Fibroblast of villous mesenchyme (primary cell): ENCODE measurements around the gene MS4A18. TPM values are rescaled to one million over a fixed set of nuclear protein-coding genes. Genes with fewer than 3 reads are reported as not detected.
A peak's percentile ranks its signal among the peaks of the same experiment; 100 is the strongest.
"Not testable (repeated sequence)": the region's sequence is repeated elsewhere in the genome, so short reads cannot be mapped to it uniquely, and the experiment has no call there.

ENCODE experiments used
- DNase-seq: peaks from one replicate; pipeline ENCODE4 v3.0.0-alpha.2; 2010; ENCODE audit warnings: low read depth
- H3K4me3 ChIP-seq: 2 replicates; pipeline ENCODE4 v1.5.1; 2011; ENCODE audit warnings: low read depth, mild to moderate bottlenecking, low read length
- CTCF ChIP-seq: IDR thresholded peaks from 2 replicates; pipeline ENCODE4 v1.5.1; 2012; ENCODE audit warnings: low read depth, mild to moderate bottlenecking, low read length; ENCODE audit not compliant: insufficient read depth
- total RNA-seq: library from RNA; depleted of rRNA; stranded (reverse); fragments of >200 nt; gene quantifications from 2 replicates; pipeline ENCODE4 v1.2.3, GENCODE V29; 2012

Gene MS4A18
- total RNA-seq, 1 donor, result not detected

- peak; percentile 8 for TF ChIP-seq CTCF
- H3K4me3 ChIP-seq, result no peak overlapping the region
- no peak for DNase-seq
Observed at GRCh38 chr11:60700689-60701468, 23.6 kb upstream of the MS4A18 start.

GRCh38 chr11:60701469-60701818 is 23.1 kb upstream of the MS4A18 start:
- H3K4me3 ChIP-seq, result no peak overlapping the region
- TF ChIP-seq CTCF, result no peak
- no peak for DNase-seq

GRCh38 chr11:60703374-60703773 is 21.1 kb upstream of the MS4A18 start:
- DNase-seq, result no peak
- TF ChIP-seq CTCF, result no peak
- H3K4me3 ChIP-seq, result no peak overlapping the region

- TF ChIP-seq CTCF, result no peak
- DNase-seq, result no peak
- H3K4me3 ChIP-seq, result no peak overlapping the region
Observed at GRCh38 chr11:60705895-60706294, 18.6 kb upstream of the MS4A18 start.

- no peak for TF ChIP-seq CTCF
- no peak for DNase-seq
- H3K4me3 ChIP-seq, result no peak overlapping the region
Observed at GRCh38 chr11:60706931-60707330, 17.6 kb upstream of the MS4A18 start.

- H3K4me3 ChIP-seq, result no peak overlapping the region
- TF ChIP-seq CTCF, result no peak
- no peak for DNase-seq
Observed at GRCh38 chr11:60710482-60710881, 14.0 kb upstream of the MS4A18 start.

- no peak for DNase-seq
- H3K4me3 ChIP-seq, result no peak overlapping the region
- no peak for TF ChIP-seq CTCF
Observed at GRCh38 chr11:60711276-60711675, 13.2 kb upstream of the MS4A18 start.

- H3K4me3 ChIP-seq, DNase-seq: not testable (repeated sequence)
Observed at GRCh38 chr11:60713423-60713822, 11.1 kb upstream of the MS4A18 start.
